ENCODE results near the gene ACOT8.
A peak's percentile ranks its signal among the peaks of the same experiment; 100 is the strongest.
"Not testable (repeated sequence)": the region's sequence is repeated elsewhere in the genome, so short reads cannot be mapped to it uniquely, and the experiment has no call there.

ACOT8 gene

GRCh38 chr20:45827030-45827652 is 30.1 kb downstream of the ACOT8 start, which contains the start of gene TNNC2:
Gene TNNC2 (minus strand): TSS chr20:45827312. CDS start chr20:45827248, 64 bp downstream.
- no peak for DNase-seq (ENCODE audit: low spot score)

GRCh38 chr20:45826381-45827019 is 30.7 kb downstream of the ACOT8 start:
- peak; percentile 54 for DNase-seq (ENCODE audit: low spot score)

- DNase-seq (ENCODE audit: low spot score), result peak; percentile 50
These were observed 33.0 kb downstream of the ACOT8 start for GRCh38 chr20:45823949-45824835.

- peak; percentile 54 for DNase-seq (ENCODE audit: low spot score)
These were observed 34.3 kb downstream of the ACOT8 start for GRCh38 chr20:45822857-45823256.

- DNase-seq (ENCODE audit: low spot score), result no peak
These were observed 35.2 kb downstream of the ACOT8 start for GRCh38 chr20:45821947-45822346.

- no peak for DNase-seq (ENCODE audit: low spot score)
These were observed 37.7 kb downstream of the ACOT8 start for GRCh38 chr20:45819466-45819865.

- DNase-seq (ENCODE audit: low spot score), result no peak
These were observed 39.0 kb downstream of the ACOT8 start for GRCh38 chr20:45818239-45818638.

GRCh38 chr20:45817376-45818194 is 39.6 kb downstream of the ACOT8 start:
- DNase-seq (ENCODE audit: low spot score), result peak; percentile 63

GRCh38 chr20:45816951-45817350 is 40.2 kb downstream of the ACOT8 start:
- DNase-seq (ENCODE audit: low spot score), result no peak

GRCh38 chr20:45814314-45814713 is 42.9 kb downstream of the ACOT8 start:
- DNase-seq (ENCODE audit: low spot score), result no peak

GRCh38 chr20:45813489-45813888 is 43.7 kb downstream of the ACOT8 start:
- DNase-seq (ENCODE audit: low spot score), result no peak

GRCh38 chr20:45813006-45813340 is 44.2 kb downstream of the ACOT8 start:
- DNase-seq (ENCODE audit: low spot score), result no peak

GRCh38 chr20:45812157-45813005 is 44.8 kb downstream of the ACOT8 start, which contains the start of gene UBE2C:
Gene UBE2C (plus strand): TSS chr20:45812644. CDS start chr20:45812696, 52 bp downstream.
- DNase-seq (ENCODE audit: low spot score), result peak; percentile 99

GRCh38 chr20:45810191-45810970 is 46.8 kb downstream of the ACOT8 start:
- DNase-seq (ENCODE audit: low spot score), result no peak

GRCh38 chr20:45801851-45802250 is 55.3 kb downstream of the ACOT8 start:
- no peak for DNase-seq (ENCODE audit: low spot score)

- peak; percentile 71 for DNase-seq (ENCODE audit: low spot score)
These were observed 58.1 kb downstream of the ACOT8 start for GRCh38 chr20:45798935-45799642.

GRCh38 chr20:45797955-45798354 is 59.2 kb downstream of the ACOT8 start:
- not testable (repeated sequence) for DNase-seq (ENCODE audit: low spot score)

GRCh38 chr20:45797510-45797909 is 59.7 kb downstream of the ACOT8 start:
- not testable (repeated sequence) for DNase-seq (ENCODE audit: low spot score)

- DNase-seq (ENCODE audit: low spot score), result no peak
These were observed 60.7 kb downstream of the ACOT8 start for GRCh38 chr20:45796337-45797065.

Data from GM03348 (cell line).